GM18499 (cell line): ENCODE measurements around the gene KIF4A.

ENCODE experiments used
- ATAC-seq: cut with Tn5 transposase; IDR thresholded peaks from one replicate; pipeline ENCODE4 v1.9.1; 2021; ENCODE audit warnings: moderate number of reproducible peaks; ENCODE audit not compliant: insufficient read depth, unreplicated experiment

KIF4A gene

GRCh38 chrX:70464051-70464450 is 174.1 kb downstream of the KIF4A start:
- no peak for ATAC-seq

- ATAC-seq = no peak
Observed at GRCh38 chrX:70466968-70467367, 177.1 kb downstream of the KIF4A start.

- ATAC-seq = no peak
Observed at GRCh38 chrX:70468709-70469108, 178.8 kb downstream of the KIF4A start.
